Measurements from ENCODE around the gene ART5.

GRCh38 chr11:3659595-3660515, 18.1 kb upstream of the ART5 start:
- TF ChIP-seq CTCF (IDR thresholded peaks at IDR 0.05), result no peak
- TF ChIP-seq POLR2A (IDR thresholded peaks at IDR 0.05), result no peak

Measured in heart left ventricle (tissue), 13 donors.